B cell (primary cell): ENCODE results near the gene ARHGAP42. TPM values are rescaled to one million over a fixed set of nuclear protein-coding genes. Genes with fewer than 3 reads are reported as not detected.

Source experiments
- ATAC-seq: fragments of 200-7000 bp; cut with Tn5 transposase; one replicate; pipeline ENCODE4 v1.10.0; 2021; ENCODE audit warnings: low read depth, mild to moderate bottlenecking, moderate number of reproducible peaks, moderate library complexity
- CTCF ChIA-PET: fragments of 350-600 bp; sonication (Branson Sonifier 250); formaldehyde crosslinking; loops from one replicate; lab custom pipeline; 2021; ENCODE audit warnings: antibody characterized with exemption, inconsistent platforms; lab: Charles Lee
- POLR2A ChIA-PET: fragments of 350-600 bp; sonication (Branson Sonifier 250); formaldehyde crosslinking; loops from one replicate; lab custom pipeline; 2021; ENCODE audit warnings: antibody characterized with exemption; lab: Charles Lee
- DNase-seq: peaks from one replicate; pipeline ENCODE4 v3.0.0; 2013
- H2AFZ ChIP-seq: 2 replicates; pipeline ENCODE4 v1.6.1; 2012; ENCODE audit warnings: mild to moderate bottlenecking, low read depth, low read length; ENCODE audit not compliant: insufficient read depth, poor library complexity, severe bottlenecking
- H3K27ac ChIP-seq, 2 donors: 1 replicate in 1 of 2; 2 replicates in 1 of 2; pipeline ENCODE4 v1.5.1; 2012 to 2013; ENCODE audit warnings: low read length in 2 of 2, mild to moderate bottlenecking in 2 of 2, moderate library complexity in 1 of 2
- H3K27me3 ChIP-seq, 4 experiments: fragments of 200-600 bp in 1 of 4; sonication (generic) in 1 of 4; replicated peaks in 1 of 4; 1 replicate in 2 of 4; 2 replicates in 2 of 4; pipeline versions ENCODE4 v1.6.1 to v1.7.0; 2013 to 2016; ENCODE audit warnings: low read length in 3 of 4, mild to moderate bottlenecking in 2 of 4, mixed read lengths in 1 of 4, moderate library complexity in 1 of 4; ENCODE audit not compliant: insufficient read depth in 4 of 4, control insufficient read depth in 3 of 4; ENCODE audit errors: control extremely low read depth in 1 of 4
- H3K36me3 ChIP-seq, 2 experiments: replicated peaks in 1 of 2; 1 replicate in 1 of 2; 2 replicates in 1 of 2; pipeline versions ENCODE4 v1.6.1 to v1.7.1; 2013; ENCODE audit warnings: low read length in 1 of 2; ENCODE audit not compliant: insufficient read depth in 2 of 2, control insufficient read depth in 1 of 2; ENCODE audit errors: control extremely low read depth in 1 of 2, extremely low read depth in 1 of 2
- H3K4me1 ChIP-seq, 2 donors: fragments of 200-600 bp in 1 of 2; sonication (generic) in 1 of 2; 1 replicate in 1 of 2; 2 replicates in 1 of 2; pipeline versions ENCODE4 v1.5.1 to v1.6.1; 2013 to 2017; ENCODE audit warnings: low read length in 2 of 2; ENCODE audit not compliant: control insufficient read depth in 2 of 2, insufficient read depth in 2 of 2
- H3K4me2 ChIP-seq: replicated peaks from 2 replicates; pipeline ENCODE3; 2012; ENCODE audit warnings: mild to moderate bottlenecking, low read depth, low read length; ENCODE audit not compliant: poor library complexity, severe bottlenecking
- H3K4me3 ChIP-seq, 5 experiments: fragments of 200-600 bp in 1 of 5; sonication (generic) in 1 of 5; 1 replicate in 3 of 5; 2 replicates in 2 of 5; pipeline versions ENCODE4 v1.5.1 to v1.7.0; 2011 to 2016; ENCODE audit warnings: low read length in 4 of 5, mild to moderate bottlenecking in 4 of 5, low read depth in 2 of 5, control low read depth in 1 of 5, moderate library complexity in 1 of 5; ENCODE audit not compliant: insufficient read depth in 1 of 5; ENCODE audit errors: control extremely low read depth in 1 of 5, extremely low read depth in 1 of 5
- H3K79me2 ChIP-seq: fragments of 200-600 bp; sonication (generic); one replicate; pipeline ENCODE4 v1.6.0; 2016; ENCODE audit warnings: low read length; ENCODE audit not compliant: control insufficient read depth, insufficient read depth
- H3K9ac ChIP-seq: fragments of 200-600 bp; sonication (generic); 2 replicates; pipeline ENCODE4 v1.6.1; 2017; ENCODE audit warnings: mild to moderate bottlenecking, low read length, moderate library complexity
- H3K9me3 ChIP-seq, 3 donors: one replicate each; pipeline versions ENCODE4 v1.6.1 to v1.7.1; 2013; ENCODE audit warnings: low read length in 2 of 3; ENCODE audit not compliant: control insufficient read depth in 2 of 3, insufficient read depth in 1 of 3; ENCODE audit errors: control extremely low read depth in 1 of 3
- H4K20me1 ChIP-seq: 2 replicates; pipeline ENCODE4 v1.6.0; 2012; ENCODE audit warnings: mild to moderate bottlenecking, low read length; ENCODE audit not compliant: insufficient read depth, control insufficient read depth, poor library complexity, severe bottlenecking
- H3K27ac Mint-ChIP-seq: one replicate; pipeline ENCODE4 v1.8.0; 2021; ENCODE audit warnings: mixed read lengths
- H3K27me3 Mint-ChIP-seq: one replicate; pipeline ENCODE4 v1.8.0; 2021; ENCODE audit warnings: mixed read lengths
- H3K4me1 Mint-ChIP-seq: one replicate; pipeline ENCODE4 v1.8.0; 2021; ENCODE audit warnings: mixed read lengths
- H3K4me3 Mint-ChIP-seq: one replicate; pipeline ENCODE4 v1.8.0; 2021; ENCODE audit warnings: mixed read lengths
- H3K9me3 Mint-ChIP-seq: one replicate; pipeline ENCODE4 v1.8.0; 2022; ENCODE audit warnings: mixed read lengths; ENCODE audit not compliant: insufficient read depth
- CTCF ChIP-seq: fragments of 200-600 bp; IDR thresholded peaks from one replicate; pipeline ENCODE4 v1.8.0; 2022; ENCODE audit warnings: antibody characterized with exemption, mild to moderate bottlenecking
- EZH2 ChIP-seq: IDR thresholded peaks from 2 replicates; pipeline ENCODE4 v1.6.1; 2012; ENCODE audit warnings: borderline replicate concordance, low read depth, mild to moderate bottlenecking, moderate library complexity, low read length; ENCODE audit not compliant: insufficient read depth, poor library complexity, severe bottlenecking
- WGBS: methylation state at CpG from one replicate; pipeline ENCODE4 v1.1.5; 2013; ENCODE audit warnings: missing lambda C conversion rate; ENCODE audit not compliant: insufficient coverage; 5-methylcytosine and 5-hydroxymethylcytosine counted together
- intact Hi-C: fragments of 100-400 bp; cut with micrococcal nuclease; formaldehyde crosslinking; loops from one replicate; pipeline ENCODE4 v1.10.0; 2022
- polyA plus RNA-seq: library from polyadenylated mRNA; depleted of rRNA; stranded (reverse); fragments of >200 nt; gene quantifications from 2 replicates; pipeline ENCODE4 v1.2.3, GENCODE V29; 2012
- total RNA-seq, 2 donors: library from RNA; stranded (reverse); fragments of 120-200 nt in 1 of 2; gene quantifications; 1 replicate in 1 of 2; 2 replicates in 1 of 2; pipeline versions ENCODE4 v1.2.3 to v1.2.4, GENCODE V29; 2013 to 2022

Gene ARHGAP42
- total and polyA plus RNA-seq, 2 donors (not counting 1 experiment from before 2014, with no cell fraction given) = 3.8 to 4.9 TPM

DNA sequence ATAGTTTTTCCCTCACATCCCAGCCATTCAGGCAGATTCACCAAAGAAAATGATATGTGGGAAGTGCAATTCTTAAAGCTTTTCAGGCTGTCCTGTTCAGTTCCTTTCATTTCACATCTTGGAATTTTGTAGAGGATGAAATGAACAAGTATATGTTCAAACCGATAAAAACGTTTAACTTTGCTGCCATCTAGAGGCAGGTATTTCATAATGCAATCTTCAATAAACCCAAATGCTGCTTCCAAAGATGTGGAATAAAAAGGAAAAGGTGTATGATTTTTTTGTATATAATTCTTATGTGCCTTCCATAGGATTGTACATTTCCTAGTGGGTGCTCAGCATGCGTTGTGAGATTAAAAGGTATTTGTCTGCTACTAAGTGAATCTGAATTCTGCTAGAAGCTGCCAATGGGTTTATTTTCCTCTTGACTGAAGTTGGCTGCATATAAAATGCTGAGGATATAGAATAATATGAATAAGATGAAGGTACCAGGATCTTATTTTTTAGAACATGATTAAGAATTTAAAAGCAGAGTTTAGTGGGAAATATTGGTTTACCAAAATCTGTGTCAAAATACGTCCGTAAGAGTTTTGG, 243.2 kb downstream of the ARHGAP42 start:
- Histone ChIP-seq H3K9me3 (no peaks in the 10 kb centered on the region), H3K4me3 (no peak overlapping the region), H3K4me1 (peaks cover 2 to 7% of the 10 kb centered on the region in 2 donors), H4K20me1 (no peaks in the 10 kb centered on the region), H3K79me2 (no peaks in the 10 kb centered on the region), H3K27me3 (no peaks in the 10 kb centered on the region), H3K36me3 (no peaks in the 10 kb centered on the region), H3K9ac (no peak overlapping the region), H2AFZ (no peak overlapping the region), H3K27ac (no peak overlapping the region), H3K4me2 (no peak overlapping the region)
- Mint-ChIP-seq H3K4me3 (no peak overlapping the region), H3K9me3 (no peaks in the 10 kb centered on the region), H3K27ac (no peak overlapping the region), H3K27me3 (no peaks in the 10 kb centered on the region), H3K4me1 (peaks cover 17% of the 10 kb centered on the region)
- intact Hi-C loops = loop anchor here (1.0 to 2.0 kb wide), 2 partner anchors 75 to 247 kb away; no protein-coding TSS in a partner anchor
- ChIA-PET CTCF (interaction anchor here (0.8 to 7.1 kb wide), 8 partner anchors 9 to 466 kb away, joined by 3 to 69 read pairs (median 6); no protein-coding TSS in a partner anchor), POLR2A (no interaction called here)
- WGBS = 67% methylated on average over 3 of the region's 5 CpGs
- peak; percentile 51 for DNase-seq
- no peak for ATAC-seq
- TF ChIP-seq EZH2 (no peak), CTCF (peak; percentile 87)

DNA sequence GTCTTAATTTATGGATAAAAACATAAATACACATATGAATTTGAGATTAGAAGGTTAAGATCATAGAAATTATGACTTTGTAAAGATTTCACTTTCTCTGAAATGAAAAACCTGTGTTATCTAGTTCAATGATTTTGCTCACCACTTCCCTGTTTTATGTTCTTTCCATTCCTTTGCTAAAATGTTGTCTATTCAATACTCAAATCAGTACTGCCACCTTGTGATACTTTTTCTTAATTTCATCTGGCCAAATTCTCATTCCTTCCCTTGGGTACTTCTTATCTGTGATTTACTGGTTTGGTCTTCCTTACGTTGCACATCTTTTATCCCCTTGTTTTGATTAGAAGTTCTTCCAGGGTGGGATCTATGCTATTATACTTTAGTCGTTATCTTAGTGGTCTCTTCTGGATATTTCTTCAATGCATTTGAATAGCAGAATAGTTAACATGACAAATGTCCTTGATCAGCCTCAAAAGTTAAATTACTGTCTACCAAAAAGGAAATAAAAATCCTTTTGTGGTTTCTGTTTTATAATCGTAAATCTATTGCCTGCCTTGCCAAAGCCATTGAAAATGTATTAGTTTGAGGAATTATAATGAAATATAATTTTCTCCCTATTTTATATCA, 245.5 kb downstream of the ARHGAP42 start:
- ATAC-seq (peak; percentile 57), DNase-seq (peak; percentile 59)
- Histone ChIP-seq H3K4me3 (no peak overlapping the region), H2AFZ (no peak overlapping the region), H3K36me3 (peaks cover 3 to 7% of the 10 kb centered on the region in 2 experiments), H3K4me1 (peaks cover 2 to 7% of the 10 kb centered on the region in 2 donors), H3K27me3 (no peaks in the 10 kb centered on the region), H3K4me2 (no peak overlapping the region), H4K20me1 (no peaks in the 10 kb centered on the region), H3K9me3 (no peaks in the 10 kb centered on the region), H3K9ac (no peak overlapping the region), H3K79me2 (no peaks in the 10 kb centered on the region), H3K27ac (no peak overlapping the region)
- CTCF ChIA-PET = interaction anchor here (0.8 to 7.1 kb wide), 4 partner anchors 14 to 355 kb away, joined by 3 to 69 read pairs (median 8); no protein-coding TSS in a partner anchor
- TF ChIP-seq CTCF = peak; percentile 44
- TF ChIP-seq EZH2 = no peak
- H3K4me3 Mint-ChIP-seq = no peak overlapping the region
- WGBS = no CpG with 5 or more reads among the region's 3 CpGs
- H3K9me3 Mint-ChIP-seq = no peaks in the 10 kb centered on the region
- POLR2A ChIA-PET = no interaction called here
- intact Hi-C loops = no loop called here
- no peaks in the 10 kb centered on the region for H3K27me3 Mint-ChIP-seq
- H3K4me1 Mint-ChIP-seq = peaks cover 11% of the 10 kb centered on the region
- no peak overlapping the region for H3K27ac Mint-ChIP-seq
